GM20000 (cell line): Measurements from ENCODE around the gene PRR12.
"Not testable (repeated sequence)": the region's sequence is repeated elsewhere in the genome, so short reads cannot be mapped to it uniquely, and the experiment has no call there.

Source experiments
- DNase-seq: peaks from one replicate; pipeline ENCODE4 v3.0.0; 2012; ENCODE audit warnings: low spot score
- CTCF ChIP-seq: IDR thresholded peaks from 2 replicates; pipeline ENCODE4 v1.5.1; 2012; ENCODE audit warnings: mild to moderate bottlenecking, control low read depth; ENCODE audit errors: extremely low read depth, missing control alignments

The PRR12 gene

GRCh38 chr19:49629659-49630058 lies 38.7 kb downstream of the PRR12 start:
- no peak for DNase-seq
- TF ChIP-seq CTCF, result no peak

GRCh38 chr19:49631014-49631588 lies 40.1 kb downstream of the PRR12 start:
- no peak for TF ChIP-seq CTCF
- no peak for DNase-seq

- TF ChIP-seq CTCF, result no peak
- DNase-seq, result no peak
Measured at GRCh38 chr19:49631610-49632192, 40.7 kb downstream of the PRR12 start.

- no peak for TF ChIP-seq CTCF
- no peak for DNase-seq
Measured at GRCh38 chr19:49632576-49632975, 41.6 kb downstream of the PRR12 start.

GRCh38 chr19:49633273-49633672 lies 42.3 kb downstream of the PRR12 start:
- DNase-seq, result not testable (repeated sequence)

GRCh38 chr19:49635530-49636232 lies 44.7 kb downstream of the PRR12 start:
- DNase-seq, result no peak
- TF ChIP-seq CTCF, result no peak

- TF ChIP-seq CTCF, result no peak
- no peak for DNase-seq
Measured at GRCh38 chr19:49636233-49636932, 45.4 kb downstream of the PRR12 start.
